Prostate gland (tissue), 2 donors: Measurements from ENCODE around the gene PLAA.

Source experiments
- CTCF ChIP-seq, 4 experiments: fragments of 200-600 bp in 2 of 4; fragments of 450-650 bp in 2 of 4; sonication (generic) in 2 of 4; IDR thresholded peaks; 1 replicate in 3 of 4; 2 replicates in 1 of 4; pipeline ENCODE4 v1.5.1; 2016 to 2019; ENCODE audit warnings: antibody characterized with exemption in 4 of 4, mild to moderate bottlenecking in 2 of 4, moderate library complexity in 2 of 4
- POLR2A ChIP-seq: fragments of 450-650 bp; IDR thresholded peaks from one replicate; pipeline ENCODE4 v1.6.1; 2016; ENCODE audit warnings: antibody characterized with exemption, mild to moderate bottlenecking
- POLR2AphosphoS5 ChIP-seq: sonication (generic); formaldehyde crosslinking; IDR thresholded peaks from one replicate; pipeline ENCODE4 v1.6.1; 2017; ENCODE audit warnings: antibody characterized with exemption

- TF ChIP-seq POLR2A (no peak), CTCF (IDR thresholded peaks at IDR 0.05) (no peak), POLR2AphosphoS5 (no peak)
Observed at GRCh38 chr9:26973989-26974388, 26.9 kb upstream of the PLAA start.
